Endothelial cell of umbilical vein (primary cell): ENCODE results near the gene RPS6KA3. TPM values are rescaled to one million over a fixed set of nuclear protein-coding genes. Genes with fewer than 3 reads are reported as not detected.

Experiments
- BruUV-seq: library from RNA; stranded (reverse); fragments of 400-500 nt; replicated peaks from 2 replicates; lab custom pipeline; 2021; lab: Mats Ljungman, UMichigan
- CTCF ChIA-PET: fragments of 300-600, 350-600 bp; sonication (Branson Sonifier 250); formaldehyde crosslinking; loops from one replicate; lab custom pipeline; 2021; ENCODE audit warnings: antibody characterized with exemption, inconsistent platforms; lab: Charles Lee
- POLR2A ChIA-PET: fragments of 300-600, 350-600 bp; sonication (Branson Sonifier 250); formaldehyde crosslinking; loops from one replicate; lab custom pipeline; 2021; ENCODE audit warnings: antibody characterized with exemption, inconsistent platforms; lab: Charles Lee
- DNase-seq: peaks from one replicate; pipeline ENCODE4 v3.0.0-alpha.2; 2011; ENCODE audit warnings: low read depth, low spot score
- FAIRE-seq: peaks from 2 replicates; lab custom pipeline; 2011; peaks lifted over from hg19 to GRCh38; lab: Jason Lieb, UNC
- H2AFZ ChIP-seq: 2 replicates; pipeline ENCODE4 v1.6.0; 2012; ENCODE audit warnings: low read depth, low read length, control low read depth, inconsistent platforms
- H3K27ac ChIP-seq: 2 replicates; pipeline ENCODE4 v1.5.1; 2011; ENCODE audit warnings: low read depth, mild to moderate bottlenecking, control low read depth, low read length, moderate library complexity; ENCODE audit not compliant: insufficient read depth
- H3K27me3 ChIP-seq, 2 experiments: 2 replicates each; pipeline versions ENCODE4 v1.6.0 to v1.6.1; 2011; ENCODE audit warnings: low read length in 2 of 2, mixed read lengths in 1 of 2; ENCODE audit not compliant: control insufficient read depth in 2 of 2, insufficient read depth in 2 of 2
- H3K36me3 ChIP-seq, 2 experiments: 2 replicates in 1 of 2; 3 replicates in 1 of 2; pipeline ENCODE4 v1.5.1; 2011; ENCODE audit warnings: low read length in 2 of 2, mild to moderate bottlenecking in 1 of 2, moderate library complexity in 1 of 2; ENCODE audit not compliant: control insufficient read depth in 2 of 2, insufficient read depth in 2 of 2; ENCODE audit errors: extremely low read depth in 1 of 2
- H3K4me1 ChIP-seq: 3 replicates; pipeline ENCODE4 v1.5.1; 2011; ENCODE audit warnings: mild to moderate bottlenecking, low read length; ENCODE audit not compliant: control insufficient read depth, insufficient read depth; ENCODE audit errors: extremely low read depth
- H3K4me2 ChIP-seq: 2 replicates; pipeline ENCODE4 v1.6.1; 2011; ENCODE audit warnings: low read length, control low read depth, mixed read lengths; ENCODE audit not compliant: insufficient read depth
- H3K4me3 ChIP-seq, 3 experiments: fragments of 200-600 bp in 1 of 3; sonication (generic), shearing (Covaris generic) in 1 of 3; replicated peaks in 1 of 3; 2 replicates each; pipeline ENCODE4 v1.5.1; 2011 to 2016; ENCODE audit warnings: control low read depth in 3 of 3, low read length in 3 of 3, mild to moderate bottlenecking in 2 of 3, inconsistent platforms in 1 of 3, low read depth in 1 of 3, moderate library complexity in 1 of 3; ENCODE audit not compliant: insufficient read depth in 1 of 3
- H3K79me2 ChIP-seq: 2 replicates; pipeline ENCODE4 v1.6.0; 2012; ENCODE audit warnings: low read length, inconsistent platforms; ENCODE audit not compliant: control insufficient read depth, insufficient read depth
- H3K9ac ChIP-seq: replicated peaks from 2 replicates; pipeline ENCODE3; 2011; ENCODE audit warnings: low read length, control low read depth; ENCODE audit not compliant: insufficient read depth; ENCODE audit errors: extremely low read depth
- H3K9me1 ChIP-seq: replicated peaks from 3 replicates; pipeline ENCODE4 v1.6.0; 2011; ENCODE audit warnings: mild to moderate bottlenecking, low read length; ENCODE audit not compliant: control insufficient read depth, insufficient read depth; ENCODE audit errors: extremely low read depth
- H3K9me3 ChIP-seq: replicated peaks from 2 replicates; pipeline ENCODE4 v1.5.1; 2012; ENCODE audit warnings: low read length, inconsistent platforms; ENCODE audit not compliant: control insufficient read depth, insufficient read depth
- H4K20me1 ChIP-seq: replicated peaks from 2 replicates; pipeline ENCODE3; 2011; ENCODE audit warnings: mild to moderate bottlenecking, low read length; ENCODE audit not compliant: control insufficient read depth, insufficient read depth; ENCODE audit errors: extremely low read depth
- CTCF ChIP-seq, 2 donors: IDR thresholded peaks; 1 replicate in 1 of 2; 2 replicates in 1 of 2; pipeline ENCODE4 v1.5.1; 2011; ENCODE audit warnings: low read length in 2 of 2, mild to moderate bottlenecking in 2 of 2, moderate library complexity in 2 of 2, control low read depth in 1 of 2, inconsistent platforms in 1 of 2, low read depth in 1 of 2; ENCODE audit not compliant: insufficient read depth in 1 of 2; ENCODE audit errors: extremely low read depth in 1 of 2
- EZH2 ChIP-seq: IDR thresholded peaks from 2 replicates; pipeline ENCODE4 v1.6.1; 2012; ENCODE audit warnings: borderline replicate concordance, low read depth, mild to moderate bottlenecking, moderate library complexity, low read length, inconsistent platforms; ENCODE audit not compliant: severe bottlenecking
- FOS ChIP-seq: IDR thresholded peaks from 2 replicates; pipeline ENCODE4 v1.6.1; 2011; ENCODE audit warnings: mild to moderate bottlenecking, low read length, moderate library complexity, borderline replicate concordance; ENCODE audit not compliant: insufficient read depth
- GATA2 ChIP-seq: IDR thresholded peaks from 2 replicates; pipeline ENCODE4 v1.7.0; 2011; ENCODE audit warnings: low read depth, mild to moderate bottlenecking, moderate library complexity, mixed read lengths, low read length; ENCODE audit not compliant: insufficient read length, insufficient read depth
- JUN ChIP-seq: IDR thresholded peaks from 2 replicates; pipeline ENCODE4 v1.6.1; 2011; ENCODE audit warnings: borderline replicate concordance, low read depth; ENCODE audit not compliant: insufficient read length, insufficient read depth
- MYC ChIP-seq: IDR thresholded peaks from one replicate; pipeline ENCODE4 v1.6.1; 2011; ENCODE audit warnings: mild to moderate bottlenecking, low read depth, low read length
- POLR2A ChIP-seq: IDR thresholded peaks from 2 replicates; pipeline ENCODE4 v1.6.1; 2012; ENCODE audit warnings: low read depth, mild to moderate bottlenecking, control low read depth, low read length
- POLR2AphosphoS5 ChIP-seq: IDR thresholded peaks from 2 replicates; pipeline ENCODE4 v1.6.1; 2012; ENCODE audit warnings: low read depth, mild to moderate bottlenecking, control low read depth, low read length, moderate library complexity; ENCODE audit not compliant: insufficient read depth
- dilution Hi-C: fragments of 300-500 bp; cut with MboI; formaldehyde crosslinking; loops from one replicate; pipeline ENCODE4 v1.15.0; 2019; ENCODE audit warnings: low sequenced_read_pairs; ENCODE audit not compliant: extremely low pct_ligation_motif_present
- intact Hi-C: fragments of 100-400 bp; cut with micrococcal nuclease; formaldehyde crosslinking; loops from one replicate; pipeline ENCODE4 v1.10.0; 2022
- polyA plus RNA-seq, 4 experiments: library from polyadenylated mRNA; depleted of rRNA in 3 of 4; stranded (reverse) in 3 of 4; unstranded in 1 of 4; fragments of >200 nt; gene quantifications; 2 replicates each; pipeline versions ENCODE4 v1.2.1 to v1.2.3, GENCODE V29; 2011 to 2012; ENCODE audit warnings: missing spikeins in 1 of 4
- total RNA-seq: library from RNA; stranded (reverse); gene quantifications from 2 replicates; pipeline ENCODE4 v1.2.3, GENCODE V29; 2021
- TF ChIP-seq, protein P1 (sequence below): IDR thresholded peaks from 2 replicates; pipeline ENCODE4 v1.6.1; 2011; ENCODE audit not compliant: insufficient read depth, insufficient read length

Gene RPS6KA3
- total and polyA plus RNA-seq, 2 donors (not counting 3 experiments of a cell fraction or from before 2014, with no cell fraction given), result 24.4 to 61.6 TPM

- POLR2A ChIA-PET, result no interaction called here
- no peaks in the 10 kb centered on the region for H3K9me3 ChIP-seq
- no TSS peak for BruUV-seq
- no peaks in the 10 kb centered on the region for H3K36me3 ChIP-seq
- peaks cover 3% of the 10 kb centered on the region for H3K4me1 ChIP-seq
- no peak overlapping the region for H3K27ac ChIP-seq
- CTCF ChIA-PET, result interaction anchor here (1.1 to 1.4 kb wide), 2 partner anchors 15 to 16 kb away, joined by 3 to 4 read pairs; no protein-coding TSS in a partner anchor
- H3K27me3 ChIP-seq, result no peaks in the 10 kb centered on the region
- no peak overlapping the region for H3K9ac ChIP-seq
- H4K20me1 ChIP-seq, result no peaks in the 10 kb centered on the region
- dilution Hi-C loops (no loop called here), intact Hi-C loops (no loop called here)
- H3K79me2 ChIP-seq, result peaks cover 5% of the 10 kb centered on the region
- no peak overlapping the region for H3K4me2 ChIP-seq
- H3K4me3 ChIP-seq, result no peak overlapping the region
- FAIRE-seq, result peak; percentile 68
- no peak for DNase-seq
- H3K9me1 ChIP-seq, result no peaks in the 10 kb centered on the region
- TF ChIP-seq MYC (no peak), EZH2 (no peak), POLR2AphosphoS5 (no peak), GATA2 (peak; percentile 14), POLR2A (no peak), CTCF (IDR thresholded peaks at IDR 0.05; ENCODE audit: extremely low read depth in 1 of 2, insufficient read depth in 1 of 2, low read depth in 1 of 2, low read length in 2 of 2) (no peak), FOS (peak; percentile 27), JUN (no peak)
- TF ChIP-seq, protein P1, sequence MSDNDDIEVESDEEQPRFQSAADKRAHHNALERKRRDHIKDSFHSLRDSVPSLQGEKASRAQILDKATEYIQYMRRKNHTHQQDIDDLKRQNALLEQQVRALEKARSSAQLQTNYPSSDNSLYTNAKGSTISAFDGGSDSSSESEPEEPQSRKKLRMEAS, result no peak
- H2AFZ ChIP-seq, result no peak overlapping the region
Observed at GRCh38 chrX:20237864-20238263, 28.8 kb downstream of the RPS6KA3 start.
